Astrocyte (in vitro differentiated cells and primary cell): Measurements from ENCODE around the gene PRKACA.

Experiments
- CTCF ChIP-seq: IDR thresholded peaks from 2 replicates; pipeline ENCODE4 v1.5.1; 2011; ENCODE audit warnings: low read depth, mild to moderate bottlenecking, inconsistent platforms, low read length, moderate library complexity; ENCODE audit not compliant: insufficient read depth
- EZH2 ChIP-seq: IDR thresholded peaks from 2 replicates; pipeline ENCODE4 v1.6.1; 2012; ENCODE audit warnings: mild to moderate bottlenecking, low read length, inconsistent platforms; ENCODE audit not compliant: insufficient read depth

DNA sequence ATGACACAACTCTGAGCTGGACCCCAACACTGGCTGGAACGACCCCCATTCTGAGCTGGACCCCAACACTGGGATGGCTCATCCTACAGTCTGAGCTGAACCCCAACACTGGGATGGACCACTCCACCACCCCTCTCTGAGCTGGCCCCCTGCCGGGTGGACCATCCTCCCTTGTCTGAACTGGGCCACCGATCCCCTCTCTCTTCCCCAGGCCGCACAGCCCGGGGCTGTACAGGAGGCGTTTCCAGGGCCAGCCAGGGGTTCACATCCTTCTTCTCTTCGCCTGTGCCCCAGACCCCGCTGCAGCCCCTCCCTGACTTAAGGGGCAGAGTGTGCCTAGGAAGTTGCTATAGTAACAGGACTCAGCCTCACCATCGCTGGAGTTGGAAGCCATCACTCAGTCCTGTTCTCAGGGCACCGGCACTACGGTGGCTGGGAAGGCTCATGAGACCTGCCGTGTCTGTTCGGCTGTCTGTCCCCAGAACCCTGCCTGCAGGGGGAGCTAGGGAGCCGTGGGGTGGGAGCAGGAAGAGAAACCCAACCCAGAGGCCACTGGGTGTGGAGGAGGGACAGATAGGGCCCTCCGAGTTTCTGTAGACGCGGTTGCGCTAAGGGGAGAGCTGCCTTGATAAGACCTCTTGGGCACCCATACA, 3.7 kb downstream of the PRKACA start:
- TF ChIP-seq CTCF = peak; percentile 12
- TF ChIP-seq EZH2 = no peak
